ENCODE data around the gene RNF186. TPM values are rescaled to one million over a fixed set of nuclear protein-coding genes. Genes with fewer than 3 reads are reported as not detected.
A peak's percentile ranks its signal among the peaks of the same experiment; 100 is the strongest.

Gene RNF186
- total RNA-seq, 1 experiment from 2014 or later: not detected

DNA sequence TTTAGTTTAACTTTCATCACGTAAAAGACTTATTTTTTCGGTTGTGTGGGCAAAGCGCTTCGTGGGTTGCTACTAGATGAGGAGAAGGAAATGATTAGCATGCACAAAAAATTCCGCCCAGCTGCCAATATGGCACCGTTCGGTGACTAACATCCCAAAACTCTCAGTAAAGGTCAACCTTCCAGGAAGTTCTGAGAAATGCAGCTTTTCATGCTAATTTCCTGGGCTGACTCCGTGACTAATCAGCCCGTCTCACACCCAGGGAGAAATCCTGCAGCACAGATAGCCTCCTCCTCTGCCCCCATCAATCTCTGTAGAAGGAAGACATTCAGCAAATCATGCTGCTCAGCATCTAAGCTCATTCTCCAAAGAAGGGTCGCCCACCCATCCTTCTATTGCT is 49.5 kb downstream of the RNF186 start:
- intact Hi-C loops (cut with micrococcal nuclease): no loop called here
- Mint-ChIP-seq H3K4me1 (ENCODE audit: insufficient read depth, unreplicated experiment) (peaks cover 14% of the 10 kb centered on the region), H3K4me3 (ENCODE audit: unreplicated experiment) (no peak overlapping the region), H3K9me3 (ENCODE audit: unreplicated experiment) (no peaks in the 10 kb centered on the region), H3K36me3 (ENCODE audit: insufficient read depth, unreplicated experiment) (peaks cover 18% of the 10 kb centered on the region), H3K27me3 (ENCODE audit: insufficient read depth, unreplicated experiment) (no peaks in the 10 kb centered on the region), H3K27ac (ENCODE audit: low read depth, unreplicated experiment) (no peak overlapping the region)
- DNase-seq (ENCODE audit: unreplicated experiment): peak; percentile 79
- POLR2A ChIA-PET: interaction anchor here (1.1 kb wide), 1 partner anchor 8 kb away, joined by 3 read pairs; no protein-coding TSS in a partner anchor
- CTCF ChIA-PET: interaction anchor here (0.5 to 1.2 kb wide), 2 partner anchors 18 to 103 kb away, joined by 3 to 4 read pairs; no protein-coding TSS in a partner anchor
- TF ChIP-seq, protein P1, sequence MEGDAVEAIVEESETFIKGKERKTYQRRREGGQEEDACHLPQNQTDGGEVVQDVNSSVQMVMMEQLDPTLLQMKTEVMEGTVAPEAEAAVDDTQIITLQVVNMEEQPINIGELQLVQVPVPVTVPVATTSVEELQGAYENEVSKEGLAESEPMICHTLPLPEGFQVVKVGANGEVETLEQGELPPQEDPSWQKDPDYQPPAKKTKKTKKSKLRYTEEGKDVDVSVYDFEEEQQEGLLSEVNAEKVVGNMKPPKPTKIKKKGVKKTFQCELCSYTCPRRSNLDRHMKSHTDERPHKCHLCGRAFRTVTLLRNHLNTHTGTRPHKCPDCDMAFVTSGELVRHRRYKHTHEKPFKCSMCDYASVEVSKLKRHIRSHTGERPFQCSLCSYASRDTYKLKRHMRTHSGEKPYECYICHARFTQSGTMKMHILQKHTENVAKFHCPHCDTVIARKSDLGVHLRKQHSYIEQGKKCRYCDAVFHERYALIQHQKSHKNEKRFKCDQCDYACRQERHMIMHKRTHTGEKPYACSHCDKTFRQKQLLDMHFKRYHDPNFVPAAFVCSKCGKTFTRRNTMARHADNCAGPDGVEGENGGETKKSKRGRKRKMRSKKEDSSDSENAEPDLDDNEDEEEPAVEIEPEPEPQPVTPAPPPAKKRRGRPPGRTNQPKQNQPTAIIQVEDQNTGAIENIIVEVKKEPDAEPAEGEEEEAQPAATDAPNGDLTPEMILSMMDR (IDR thresholded peaks at IDR 0.05; ENCODE audit: unreplicated experiment): no peak
- no TSS peak for BruUV-seq (replicated peaks)

DNA sequence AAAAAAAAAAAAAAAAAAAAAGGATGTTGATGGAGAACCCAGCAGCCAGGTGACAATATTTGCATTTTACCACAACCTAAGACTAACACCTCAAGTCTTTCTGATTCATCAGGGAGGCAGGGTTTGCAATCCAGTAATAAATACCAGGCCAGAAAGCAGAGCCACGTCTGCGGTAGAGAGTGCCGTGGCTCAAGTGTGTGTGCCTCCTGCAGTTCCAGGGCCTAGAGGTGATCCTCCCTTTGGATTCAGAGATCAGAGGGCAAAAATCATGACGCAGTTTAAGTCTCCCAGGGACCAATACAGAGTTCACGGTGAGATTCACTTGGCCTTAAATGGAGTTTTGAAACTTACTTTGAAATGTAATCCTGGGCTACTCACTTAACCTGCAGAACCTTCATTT is 50.2 kb downstream of the RNF186 start:
- Mint-ChIP-seq H3K27ac (ENCODE audit: low read depth, unreplicated experiment) (no peak overlapping the region), H3K4me3 (ENCODE audit: unreplicated experiment) (no peak overlapping the region), H3K27me3 (ENCODE audit: insufficient read depth, unreplicated experiment) (no peaks in the 10 kb centered on the region), H3K9me3 (ENCODE audit: unreplicated experiment) (no peaks in the 10 kb centered on the region), H3K4me1 (ENCODE audit: insufficient read depth, unreplicated experiment) (peaks cover 14% of the 10 kb centered on the region), H3K36me3 (ENCODE audit: insufficient read depth, unreplicated experiment) (peaks cover 18% of the 10 kb centered on the region)
- ChIA-PET CTCF (no interaction called here), POLR2A (no interaction called here)
- TF ChIP-seq, protein P1 (IDR thresholded peaks at IDR 0.05; ENCODE audit: unreplicated experiment): no peak
- DNase-seq (ENCODE audit: unreplicated experiment): no peak
- intact Hi-C loops (cut with micrococcal nuclease): loop anchor here (5.0 kb wide), 2 partner anchors 107 to 387 kb away; no protein-coding TSS in a partner anchor
- BruUV-seq (replicated peaks): no TSS peak

Other genes starting within 250 kb of the RNF186 start
- gene NBL1, start 171.0 kb downstream of the RNF186 start, total RNA-seq (2022): 70.4 and 73.3 TPM in 2 replicates
- gene HTR6, start 150.4 kb downstream of the RNF186 start, total RNA-seq (2022): not detected in 2 replicates
- gene TMCO4, start 15.4 kb downstream of the RNF186 start, total RNA-seq (2022): 19.0 and 20.5 TPM in 2 replicates
- 11.6 and 12.0 TPM in 2 replicates for gene OTUD3, start 67.1 kb upstream of the RNF186 start, total RNA-seq (2022)
- gene PLA2G2E, start 108.3 kb upstream of the RNF186 start, total RNA-seq (2022): not detected in 2 replicates
- gene PLA2G2A, start 164.3 kb upstream of the RNF186 start, total RNA-seq (2022): not detected in 2 replicates